HL-60/S4 (cell line): ENCODE results near the gene MRPL4.
"Not testable (repeated sequence)": the region's sequence is repeated elsewhere in the genome, so short reads cannot be mapped to it uniquely, and the experiment has no call there.

Experiments used
- in situ Hi-C: fragments of 300-500 bp; cut with MboI; formaldehyde crosslinking; loops from 2 replicates; pipeline ENCODE4 v1.14.3; 2022; ENCODE audit warnings: low sequenced_read_pairs

Gene MRPL4

DNA sequence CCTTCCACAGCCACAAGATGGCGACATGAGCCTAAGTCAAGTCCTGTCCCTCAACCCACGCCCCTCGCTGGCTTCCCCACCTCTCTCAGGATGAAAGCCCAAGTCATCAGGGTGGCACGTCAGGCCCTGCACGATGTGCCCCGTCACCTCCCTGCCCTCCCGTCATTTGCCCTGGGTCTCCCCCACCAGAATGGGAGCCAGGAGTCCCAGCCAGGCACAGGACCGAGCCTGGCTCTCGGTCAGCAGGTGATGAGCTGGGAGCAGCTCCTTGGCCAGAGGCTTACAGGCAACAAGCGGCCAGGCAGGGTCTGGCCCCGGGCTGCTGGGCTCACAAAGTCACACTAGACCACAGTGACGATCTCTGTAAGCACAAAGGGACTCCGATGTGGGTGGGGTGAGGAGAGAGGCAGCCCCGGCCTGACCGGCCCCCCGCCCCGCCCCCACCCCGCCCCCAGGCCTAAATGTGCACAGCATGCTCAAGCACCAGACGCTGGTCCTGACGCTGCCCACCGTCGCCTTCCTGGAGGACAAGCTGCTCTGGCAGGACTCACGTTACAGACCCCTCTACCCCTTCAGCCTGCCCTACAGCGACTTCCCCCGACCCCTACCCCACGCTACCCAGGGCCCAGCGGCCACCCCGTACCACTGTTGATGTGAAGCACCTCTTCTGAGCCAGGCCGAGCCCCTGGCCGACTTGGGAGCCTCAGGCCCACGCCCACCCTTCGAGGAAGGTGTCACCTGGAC is 7.3 kb downstream of the MRPL4 start:
- in situ Hi-C loops = no loop called here

DNA sequence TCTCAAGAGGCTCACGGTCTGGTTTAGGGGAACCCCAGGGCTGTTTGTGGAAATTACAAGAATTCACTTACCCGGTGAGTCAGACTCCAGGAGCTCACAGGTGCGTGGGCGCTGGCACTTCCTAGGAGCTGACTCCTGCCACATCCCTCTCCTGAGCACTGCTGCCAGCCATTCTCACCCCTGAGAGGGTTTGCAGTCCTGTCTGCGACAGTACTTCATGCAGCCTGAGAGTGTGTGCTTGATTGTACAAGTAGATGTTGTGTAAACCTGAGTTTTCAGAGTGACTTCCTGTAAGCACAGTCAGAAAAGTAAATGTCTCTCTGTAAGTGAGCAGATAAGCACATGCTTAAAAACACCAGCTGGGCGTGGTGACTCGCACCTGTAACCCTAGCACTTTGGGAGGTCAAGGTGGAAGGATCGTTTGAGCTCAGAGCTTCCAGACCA is 8.1 kb downstream of the MRPL4 start:
- in situ Hi-C loops = no loop called here

DNA sequence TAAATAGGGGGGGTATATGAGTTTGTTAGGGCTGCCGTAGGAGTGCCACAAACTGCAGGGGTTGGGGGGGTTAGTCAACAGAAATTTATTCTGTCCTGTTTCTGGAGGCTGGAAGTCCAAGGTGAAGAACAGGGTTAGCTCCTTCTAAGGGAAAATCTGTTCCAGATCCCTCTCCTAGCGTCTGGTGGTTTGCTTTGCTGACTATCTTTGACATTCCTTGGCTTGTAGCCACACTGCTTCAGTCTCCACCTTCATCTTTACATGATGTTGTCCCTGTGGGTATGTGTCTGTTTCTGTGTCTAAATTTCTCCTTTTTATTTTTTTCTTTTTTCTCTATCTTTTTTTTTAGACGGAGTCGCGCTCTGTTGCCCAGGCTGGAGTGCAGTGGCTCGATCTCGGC is 10.8 kb downstream of the MRPL4 start:
- in situ Hi-C loops = no loop called here

GRCh38 chr19:10266706-10267105 is 14.7 kb downstream of the MRPL4 start:
- in situ Hi-C loops = no loop called here

DNA sequence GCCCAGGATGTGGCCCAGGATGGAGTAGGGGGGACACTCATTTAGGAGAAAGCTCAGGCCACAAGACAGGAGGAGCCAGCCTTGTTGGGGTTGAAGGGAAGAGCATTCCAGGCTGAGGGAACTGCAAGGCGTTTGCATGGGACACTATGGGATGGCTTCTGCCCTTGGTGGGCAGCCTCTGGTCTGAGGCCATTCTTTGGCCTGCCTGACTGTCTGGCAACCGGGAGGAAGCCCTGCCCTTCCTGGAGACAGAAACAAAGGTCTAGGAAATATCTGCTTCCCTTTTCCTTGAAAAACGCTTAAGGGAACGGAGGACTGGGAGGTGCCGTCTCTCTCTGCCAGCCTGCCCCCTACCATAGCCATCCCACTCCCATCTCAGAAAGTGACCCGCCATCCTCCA is 16.1 kb downstream of the MRPL4 start:
- in situ Hi-C loops = no loop called here

DNA sequence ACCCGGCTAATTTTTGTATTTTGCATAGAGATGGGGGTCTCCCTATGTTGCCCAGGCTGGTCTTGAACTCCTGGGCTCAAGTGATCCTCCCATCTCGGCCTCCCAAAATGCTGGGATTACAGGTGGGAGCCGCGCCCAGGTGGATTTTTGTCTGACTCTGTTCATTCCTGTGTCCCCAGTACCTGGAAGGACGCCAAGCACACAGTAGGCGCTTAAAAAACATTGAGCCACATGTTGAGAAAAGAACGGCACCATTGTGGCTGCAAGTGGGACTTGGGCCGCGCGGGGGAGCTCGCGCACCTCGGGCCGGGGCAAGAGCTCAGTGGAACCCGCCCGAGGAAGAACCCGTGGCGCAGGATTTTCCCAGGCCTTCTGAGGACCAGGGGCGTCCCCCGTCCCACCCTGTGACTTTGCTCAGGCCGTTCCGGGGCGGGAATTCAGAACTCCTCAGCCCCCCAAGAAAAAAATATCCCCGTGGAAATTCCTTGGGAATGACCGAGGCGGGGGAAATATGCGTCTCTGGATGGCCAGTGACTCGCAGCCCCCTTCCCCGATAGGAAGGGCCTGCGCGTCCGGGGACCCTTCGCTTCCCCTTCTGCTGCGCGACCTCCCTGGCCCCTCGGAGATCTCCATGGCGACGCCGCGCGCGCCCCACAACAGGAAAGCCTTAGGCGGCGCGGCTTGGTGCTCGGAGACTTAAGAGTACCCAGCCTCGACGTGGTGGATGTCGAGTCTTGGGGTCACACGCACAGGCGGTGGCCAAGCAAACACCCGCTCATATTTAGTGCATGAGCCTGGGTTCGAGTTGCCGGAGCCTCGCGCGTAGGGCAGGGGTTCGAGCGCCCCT is 17.5 kb downstream of the MRPL4 start:
- in situ Hi-C loops = loop anchor here (5.0 kb wide), 1 partner anchor 118 kb away; no protein-coding TSS in a partner anchor

DNA sequence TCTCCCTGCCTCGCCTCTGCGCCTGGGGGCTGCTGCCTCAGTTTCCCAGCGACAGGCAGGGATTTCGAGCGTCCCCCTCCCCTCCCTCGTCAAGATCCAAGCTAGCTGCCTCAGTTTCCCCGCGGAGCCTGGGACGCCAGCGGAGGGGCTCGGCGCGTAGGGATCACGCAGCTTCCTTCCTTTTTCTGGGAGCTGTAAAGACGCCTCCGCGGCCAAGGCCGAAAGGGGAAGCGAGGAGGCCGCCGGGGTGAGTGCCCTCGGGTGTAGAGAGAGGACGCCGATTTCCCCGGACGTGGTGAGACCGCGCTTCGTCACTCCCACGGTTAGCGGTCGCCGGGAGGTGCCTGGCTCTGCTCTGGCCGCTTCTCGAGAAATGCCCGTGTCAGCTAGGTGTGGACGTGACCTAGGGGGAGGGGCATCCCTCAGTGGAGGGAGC is 18.2 kb downstream of the MRPL4 start:
- in situ Hi-C loops = loop anchor here (5.0 kb wide), 1 partner anchor 117 kb away; no protein-coding TSS in a partner anchor

GRCh38 chr19:10270616-10271394 is 18.8 kb downstream of the MRPL4 start, which contains the start of gene ICAM1:
ICAM1 (plus strand) TSS chr19:10271120; CDS start chr19:10271160, 40 bp downstream.
- in situ Hi-C loops = loop anchor here (5.0 kb wide), 1 partner anchor 116 kb away; no protein-coding TSS in a partner anchor

DNA sequence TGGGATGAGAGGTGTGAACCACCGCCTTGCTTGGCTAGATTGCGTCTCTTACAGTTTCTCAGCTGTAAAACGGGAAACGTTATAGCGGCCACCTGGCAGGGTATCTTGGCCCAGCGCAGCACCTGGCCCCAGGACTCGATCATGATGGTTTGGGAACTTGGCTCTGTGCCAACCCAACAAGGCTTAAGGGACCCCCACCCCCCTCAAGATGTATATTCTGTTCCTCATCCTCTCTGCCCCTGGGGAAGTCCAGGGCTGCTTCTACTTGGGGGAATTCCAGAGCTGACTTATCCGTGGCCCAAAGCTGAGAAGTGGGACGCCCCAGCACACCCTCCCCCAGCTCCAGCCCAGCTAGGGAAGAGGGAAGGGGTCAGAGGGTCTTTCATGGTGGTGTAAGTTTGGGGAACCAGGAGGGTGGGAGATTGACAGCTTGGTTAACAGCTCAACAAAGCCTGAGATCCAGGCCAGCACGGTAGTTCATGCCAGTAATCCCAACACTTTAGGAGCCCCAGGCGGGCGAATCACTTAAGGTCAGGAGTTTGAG is 19.6 kb downstream of the MRPL4 start:
- in situ Hi-C loops = loop anchor here (5.0 kb wide), 1 partner anchor 116 kb away; no protein-coding TSS in a partner anchor

DNA sequence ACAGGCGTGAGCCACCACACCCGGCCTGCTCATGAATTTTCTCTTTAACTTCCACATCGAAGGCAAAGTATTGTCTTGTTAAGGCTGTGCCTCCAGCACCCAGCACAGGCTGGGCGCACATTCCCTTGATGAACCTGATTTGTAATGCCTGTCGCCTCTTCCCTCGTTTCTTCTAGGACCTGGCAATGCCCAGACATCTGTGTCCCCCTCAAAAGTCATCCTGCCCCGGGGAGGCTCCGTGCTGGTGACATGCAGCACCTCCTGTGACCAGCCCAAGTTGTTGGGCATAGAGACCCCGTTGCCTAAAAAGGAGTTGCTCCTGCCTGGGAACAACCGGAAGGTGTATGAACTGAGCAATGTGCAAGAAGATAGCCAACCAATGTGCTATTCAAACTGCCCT is 22.6 kb downstream of the MRPL4 start:
- in situ Hi-C loops = loop anchor here (5.0 kb wide), 1 partner anchor 113 kb away; no protein-coding TSS in a partner anchor

GRCh38 chr19:10277795-10278589 is 26.0 kb downstream of the MRPL4 start:
- in situ Hi-C loops = no loop called here

DNA sequence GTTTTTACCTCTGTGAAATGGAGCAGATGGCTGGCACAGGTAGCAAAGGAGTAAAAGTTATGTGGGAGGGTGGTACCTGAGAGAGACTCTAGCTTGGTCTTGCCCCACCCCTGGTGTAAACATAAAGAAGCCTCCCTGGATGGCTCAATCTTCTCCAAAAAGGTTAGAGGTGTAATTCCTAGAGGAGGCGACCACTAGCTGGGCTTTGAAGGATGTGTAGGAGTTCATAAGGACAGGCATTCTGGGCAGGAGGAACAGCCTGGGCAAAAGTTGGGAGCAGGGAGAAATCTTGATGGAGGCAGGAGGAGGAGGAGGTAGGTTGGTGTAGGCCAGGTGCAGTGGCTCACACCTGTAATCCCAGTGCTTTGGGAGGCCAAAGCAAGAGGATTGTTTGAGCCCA is 26.9 kb downstream of the MRPL4 start:
- in situ Hi-C loops = no loop called here

DNA sequence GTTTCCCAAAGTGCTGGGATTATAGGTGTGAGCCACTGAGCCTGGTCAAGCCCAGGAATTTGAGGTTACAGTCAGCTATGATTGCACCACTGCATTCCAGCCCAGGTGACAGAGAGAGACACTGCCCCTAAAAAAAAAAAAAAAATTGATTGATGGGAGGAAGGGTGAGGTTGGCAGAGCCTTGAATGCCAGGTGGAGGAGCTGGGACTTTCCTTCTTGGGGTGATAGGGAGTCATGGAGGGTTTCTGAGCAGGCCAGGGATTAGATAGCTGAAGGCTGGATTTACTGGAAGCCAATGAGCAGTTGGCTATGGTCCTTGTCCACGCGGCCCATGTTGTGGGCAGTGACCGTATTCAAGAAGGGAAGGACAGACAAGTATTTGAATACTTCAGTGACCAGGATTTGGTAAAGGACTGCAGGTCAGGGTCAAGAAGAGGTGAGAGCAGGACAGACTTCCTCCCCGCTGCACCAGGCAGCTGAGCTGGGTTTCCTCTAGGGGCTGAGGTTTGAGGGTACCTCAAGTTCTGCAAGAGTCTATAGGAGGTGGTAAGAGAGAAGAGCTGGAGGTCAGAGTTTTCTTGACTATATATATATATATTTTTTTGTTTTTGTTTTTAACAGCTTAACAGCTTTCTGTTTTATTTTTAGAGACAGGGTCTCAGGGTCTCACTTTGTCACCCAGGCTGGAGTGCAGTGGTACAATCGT is 27.9 kb downstream of the MRPL4 start:
- in situ Hi-C loops = no loop called here

DNA sequence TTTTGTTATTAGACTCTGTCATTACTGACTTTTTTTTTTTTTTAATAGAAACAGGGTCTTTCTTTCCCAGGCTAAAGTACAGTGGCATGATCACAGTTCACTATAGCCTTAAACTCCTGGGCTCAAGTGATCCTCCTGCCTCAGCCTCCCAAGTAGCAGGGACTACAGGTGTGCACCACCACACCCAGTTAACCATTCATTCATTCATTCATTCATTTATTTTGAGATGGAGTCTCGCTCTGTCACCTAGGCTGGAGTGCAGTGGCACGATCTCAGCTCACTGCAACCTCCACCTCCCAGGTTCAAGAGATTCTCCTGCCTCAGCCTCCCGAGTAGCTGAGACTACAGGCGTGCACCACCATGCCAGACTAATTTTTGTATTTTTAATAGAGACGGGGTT is 30.0 kb downstream of the MRPL4 start:
- in situ Hi-C loops = not testable (repeated sequence)

GRCh38 chr19:10283301-10284064 is 31.5 kb downstream of the MRPL4 start:
- in situ Hi-C loops = no loop called here

DNA sequence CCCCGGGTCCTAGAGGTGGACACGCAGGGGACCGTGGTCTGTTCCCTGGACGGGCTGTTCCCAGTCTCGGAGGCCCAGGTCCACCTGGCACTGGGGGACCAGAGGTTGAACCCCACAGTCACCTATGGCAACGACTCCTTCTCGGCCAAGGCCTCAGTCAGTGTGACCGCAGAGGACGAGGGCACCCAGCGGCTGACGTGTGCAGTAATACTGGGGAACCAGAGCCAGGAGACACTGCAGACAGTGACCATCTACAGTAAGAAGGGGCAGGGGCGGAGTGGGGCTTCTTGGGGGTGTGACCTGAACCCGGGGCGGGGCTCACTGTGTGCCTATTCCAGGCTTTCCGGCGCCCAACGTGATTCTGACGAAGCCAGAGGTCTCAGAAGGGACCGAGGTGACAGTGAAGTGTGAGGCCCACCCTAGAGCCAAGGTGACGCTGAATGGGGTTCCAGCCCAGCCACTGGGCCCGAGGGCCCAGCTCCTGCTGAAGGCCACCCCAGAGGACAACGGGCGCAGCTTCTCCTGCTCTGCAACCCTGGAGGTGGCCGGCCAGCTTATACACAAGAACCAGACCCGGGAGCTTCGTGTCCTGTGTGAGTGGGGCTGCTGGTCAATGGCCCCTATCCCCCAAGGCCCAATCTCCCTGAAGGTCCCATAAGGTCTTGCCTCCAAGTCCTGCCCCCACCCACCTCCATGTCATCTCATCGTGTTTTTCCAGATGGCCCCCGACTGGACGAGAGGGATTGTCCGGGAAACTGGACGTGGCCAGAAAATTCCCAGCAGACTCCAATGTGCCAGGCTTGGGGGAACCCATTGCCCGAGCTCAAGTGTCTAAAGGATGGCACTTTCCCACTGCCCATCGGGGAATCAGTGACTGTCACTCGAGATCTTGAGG is 32.3 kb downstream of the MRPL4 start:
- in situ Hi-C loops = no loop called here

- in situ Hi-C loops = no loop called here
These were observed 32.9 kb downstream of the MRPL4 start for GRCh38 chr19:10284960-10285278.

GRCh38 chr19:10285393-10285792 is 33.4 kb downstream of the MRPL4 start:
- in situ Hi-C loops = no loop called here
